CD4-positive, alpha-beta T cell (primary cell): ENCODE data around the gene SFMBT1. TPM values are rescaled to one million over a fixed set of nuclear protein-coding genes. Genes with fewer than 3 reads are reported as not detected.

ENCODE experiments used
- ATAC-seq: fragments of 200-7000 bp; cut with Tn5 transposase; one replicate; pipeline ENCODE4 v1.10.0; 2022; ENCODE audit warnings: mild to moderate bottlenecking; ENCODE audit not compliant: poor library complexity
- CTCF ChIA-PET: fragments of 350-600 bp; sonication (Branson Sonifier 250); formaldehyde crosslinking; loops from one replicate; lab custom pipeline; 2021; ENCODE audit warnings: antibody characterized with exemption, inconsistent platforms; lab: Charles Lee
- POLR2A ChIA-PET: fragments of 350-600 bp; sonication (Branson Sonifier 250); formaldehyde crosslinking; loops from one replicate; lab custom pipeline; 2021; ENCODE audit warnings: antibody characterized with exemption, inconsistent platforms; lab: Charles Lee
- DNase-seq, 14 experiments: peaks; one replicate each; pipeline ENCODE4 v3.0.0-alpha.2; 2013 to 2020; ENCODE audit warnings: mixed read lengths in 2 of 14
- H3K27ac ChIP-seq, 2 donors: one replicate each; pipeline versions ENCODE4 v1.5.1 to v1.7.0; 2013; ENCODE audit warnings: low read length in 2 of 2, low read depth in 1 of 2, mild to moderate bottlenecking in 1 of 2
- H3K27me3 ChIP-seq, 2 experiments: 1 replicate in 1 of 2; 2 replicates in 1 of 2; pipeline versions ENCODE4 v1.6.1 to v1.7.0; 2013; ENCODE audit warnings: low read length in 2 of 2, control low read depth in 1 of 2, mild to moderate bottlenecking in 1 of 2, moderate library complexity in 1 of 2; ENCODE audit not compliant: insufficient read depth in 2 of 2, control insufficient read depth in 1 of 2
- H3K36me3 ChIP-seq: one replicate; pipeline ENCODE4 v1.6.1; 2013; ENCODE audit warnings: low read length, control low read depth; ENCODE audit not compliant: insufficient read depth
- H3K4me1 ChIP-seq: one replicate; pipeline ENCODE4 v1.6.1; 2013; ENCODE audit warnings: low read length, control low read depth; ENCODE audit not compliant: insufficient read depth
- H3K4me3 ChIP-seq: one replicate; pipeline ENCODE4 v1.5.1; 2013; ENCODE audit warnings: mild to moderate bottlenecking, low read length, moderate library complexity
- H3K9me3 ChIP-seq, 2 experiments: 1 replicate in 1 of 2; 2 replicates in 1 of 2; pipeline versions ENCODE4 v1.6.1 to v1.7.0; 2013; ENCODE audit warnings: low read length in 2 of 2, mild to moderate bottlenecking in 2 of 2, control low read depth in 1 of 2, moderate library complexity in 1 of 2; ENCODE audit not compliant: control insufficient read depth in 1 of 2, insufficient read depth in 1 of 2
- H3K27ac Mint-ChIP-seq: one replicate; pipeline ENCODE4 v1.8.0; 2020; ENCODE audit warnings: mixed read lengths
- H3K27me3 Mint-ChIP-seq: one replicate; pipeline ENCODE4 v1.8.0; 2021; ENCODE audit warnings: mixed read lengths
- H3K36me3 Mint-ChIP-seq: one replicate; pipeline ENCODE4 v1.8.0; 2021; ENCODE audit warnings: low read depth, mixed read lengths
- H3K4me1 Mint-ChIP-seq: one replicate; pipeline ENCODE4 v1.8.0; 2021; ENCODE audit warnings: low read depth, mixed read lengths
- H3K4me3 Mint-ChIP-seq: one replicate; pipeline ENCODE4 v1.8.0; 2020; ENCODE audit warnings: mild to moderate bottlenecking, mixed read lengths
- H3K9me3 Mint-ChIP-seq: one replicate; pipeline ENCODE4 v1.8.0; 2020; ENCODE audit warnings: mixed read lengths
- intact Hi-C, 2 experiments: fragments of 100-400 bp; cut with DNase I in 1 of 2; cut with micrococcal nuclease in 1 of 2; formaldehyde crosslinking; loops; one replicate each; pipeline versions ENCODE4 v1.15.1 to v1.9.0; 2023 to 2025; cut with DNase I, micrococcal nuclease
- total RNA-seq, 174 experiments: library from RNA in 2 of 174; stranded (reverse) in 2 of 174; gene quantifications; one replicate each; pipeline ENCODE4 v1.2.3 and lab custom pipeline; 2021 to 2026
- TF ChIP-seq, protein P1 (sequence below): fragments of 200-600 bp; IDR thresholded peaks from one replicate; pipeline ENCODE4 v1.8.0; 2022; ENCODE audit warnings: antibody characterized with exemption, mild to moderate bottlenecking

SFMBT1 gene
- total RNA-seq, 2 experiments from 2014 or later = 54.3 to 55.9 TPM

DNA sequence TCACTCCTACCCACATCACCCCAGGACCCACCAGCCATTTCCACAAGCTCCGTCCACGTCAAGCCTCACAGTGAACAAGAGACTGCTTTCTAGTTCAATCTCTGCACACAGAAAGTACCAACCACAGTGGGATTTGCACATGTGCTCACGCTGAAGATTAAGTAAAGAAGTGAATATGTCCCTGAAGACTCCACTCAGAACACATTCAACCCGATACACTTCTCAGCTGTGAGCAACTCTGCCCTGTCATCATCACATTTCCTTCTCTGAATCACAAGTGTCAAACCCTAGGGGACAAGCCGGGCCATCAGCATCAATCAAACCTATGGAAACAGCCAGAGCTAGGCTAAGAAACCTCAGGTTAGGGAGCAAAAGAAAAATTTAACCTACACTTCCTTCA, 150.5 kb downstream of the SFMBT1 start:
- ChIA-PET CTCF (no interaction called here), POLR2A (no interaction called here)
- TF ChIP-seq, protein P1, sequence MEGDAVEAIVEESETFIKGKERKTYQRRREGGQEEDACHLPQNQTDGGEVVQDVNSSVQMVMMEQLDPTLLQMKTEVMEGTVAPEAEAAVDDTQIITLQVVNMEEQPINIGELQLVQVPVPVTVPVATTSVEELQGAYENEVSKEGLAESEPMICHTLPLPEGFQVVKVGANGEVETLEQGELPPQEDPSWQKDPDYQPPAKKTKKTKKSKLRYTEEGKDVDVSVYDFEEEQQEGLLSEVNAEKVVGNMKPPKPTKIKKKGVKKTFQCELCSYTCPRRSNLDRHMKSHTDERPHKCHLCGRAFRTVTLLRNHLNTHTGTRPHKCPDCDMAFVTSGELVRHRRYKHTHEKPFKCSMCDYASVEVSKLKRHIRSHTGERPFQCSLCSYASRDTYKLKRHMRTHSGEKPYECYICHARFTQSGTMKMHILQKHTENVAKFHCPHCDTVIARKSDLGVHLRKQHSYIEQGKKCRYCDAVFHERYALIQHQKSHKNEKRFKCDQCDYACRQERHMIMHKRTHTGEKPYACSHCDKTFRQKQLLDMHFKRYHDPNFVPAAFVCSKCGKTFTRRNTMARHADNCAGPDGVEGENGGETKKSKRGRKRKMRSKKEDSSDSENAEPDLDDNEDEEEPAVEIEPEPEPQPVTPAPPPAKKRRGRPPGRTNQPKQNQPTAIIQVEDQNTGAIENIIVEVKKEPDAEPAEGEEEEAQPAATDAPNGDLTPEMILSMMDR = no peak
- no peaks in the 10 kb centered on the region for H3K27me3 Mint-ChIP-seq
- Histone ChIP-seq H3K36me3 (peaks cover 5% of the 10 kb centered on the region), H3K4me1 (peaks cover 69% of the 10 kb centered on the region), H3K4me3 (no peak overlapping the region), H3K9me3 (no peaks in the 10 kb centered on the region), H3K27ac (peak overlapping the region in 1 of 2 donors; percentile 31), H3K27me3 (no peaks in the 10 kb centered on the region)
- DNase-seq (peak in 3 of 14 experiments; percentile 15 to 43 (median 19)), ATAC-seq (no peak)
- no peaks in the 10 kb centered on the region for H3K9me3 Mint-ChIP-seq
- intact Hi-C loops = loop anchor here in 1 of 2 experiments (5.0 to 10.0 kb wide), 3 partner anchors 147 to 361 kb away; partner anchors contain the start of genes NT5DC2, TKT and UQCC5
- H3K36me3 Mint-ChIP-seq = peaks cover 5% of the 10 kb centered on the region
- H3K27ac Mint-ChIP-seq = peak overlapping the region; percentile 82
- H3K4me1 Mint-ChIP-seq = peaks cover 70% of the 10 kb centered on the region
- peak overlapping the region; percentile 98 for H3K4me3 Mint-ChIP-seq

DNA sequence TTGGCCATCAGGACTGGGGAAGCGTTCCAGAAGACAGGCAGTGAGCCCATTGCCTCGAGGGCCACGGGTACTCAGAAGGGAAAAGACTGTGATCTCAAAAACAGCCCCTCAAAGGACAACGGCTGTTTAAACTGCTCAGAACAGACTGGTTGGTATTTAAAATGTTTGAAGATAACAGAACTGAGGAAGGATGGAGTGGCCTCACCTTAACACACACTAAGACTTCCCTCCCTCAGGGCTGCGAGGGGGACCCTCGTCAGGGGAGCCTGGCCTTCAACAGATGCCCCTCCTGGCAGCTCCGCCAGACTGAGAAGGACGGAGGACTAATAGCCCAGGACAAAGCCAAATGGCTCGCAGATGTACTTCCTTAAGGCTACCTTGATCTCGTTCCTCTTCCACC, 151.1 kb downstream of the SFMBT1 start:
- ATAC-seq = no peak
- Histone ChIP-seq H3K9me3 (no peaks in the 10 kb centered on the region), H3K36me3 (peaks cover 5% of the 10 kb centered on the region), H3K27me3 (no peaks in the 10 kb centered on the region), H3K4me1 (peaks cover 71% of the 10 kb centered on the region), H3K27ac (no peak overlapping the region), H3K4me3 (no peak overlapping the region)
- TF ChIP-seq, protein P1 = no peak
- peak overlapping the region; percentile 98 for H3K4me3 Mint-ChIP-seq
- no peaks in the 10 kb centered on the region for H3K9me3 Mint-ChIP-seq
- ChIA-PET POLR2A (no interaction called here), CTCF (no interaction called here)
- H3K36me3 Mint-ChIP-seq = peaks cover 11% of the 10 kb centered on the region
- no peak for DNase-seq
- H3K27ac Mint-ChIP-seq = peak overlapping the region; percentile 82
- H3K4me1 Mint-ChIP-seq = peaks cover 76% of the 10 kb centered on the region
- intact Hi-C loops = loop anchor here in 1 of 2 experiments (5.0 to 10.0 kb wide), 3 partner anchors 148 to 360 kb away; partner anchors contain the start of genes NT5DC2, TKT and UQCC5
- H3K27me3 Mint-ChIP-seq = no peaks in the 10 kb centered on the region

DNA sequence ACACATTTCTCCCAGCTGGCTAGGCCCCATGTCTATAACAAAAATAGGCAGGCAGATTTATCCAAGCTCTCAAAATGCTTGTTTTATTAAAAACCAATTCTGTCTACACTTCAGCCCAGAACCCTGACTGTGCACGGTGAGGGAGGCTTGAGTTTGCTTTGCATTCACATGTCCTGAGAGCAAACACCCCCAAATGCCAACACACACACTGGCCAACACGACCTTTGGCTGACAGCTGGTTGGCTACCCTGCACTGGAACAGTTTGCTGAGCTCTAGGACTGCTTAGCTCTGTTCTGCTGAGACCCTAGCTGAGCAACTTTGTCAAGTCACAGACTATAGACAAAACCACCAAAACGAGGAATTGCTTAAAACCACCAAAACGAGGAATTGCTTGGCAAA, 152.2 kb downstream of the SFMBT1 start:
- H3K4me3 ChIP-seq = peak overlapping the region; percentile 45
- peaks cover 71% of the 10 kb centered on the region for H3K4me1 ChIP-seq
- peaks cover 11% of the 10 kb centered on the region for H3K36me3 Mint-ChIP-seq
- intact Hi-C loops = loop anchor here in 1 of 2 experiments (10.0 kb wide), 2 partner anchors 359 to 361 kb away; partner anchors contain the start of genes NT5DC2, TKT and UQCC5
- peaks cover 5% of the 10 kb centered on the region for H3K36me3 ChIP-seq
- H3K27me3 Mint-ChIP-seq = no peaks in the 10 kb centered on the region
- H3K4me3 Mint-ChIP-seq = peak overlapping the region; percentile 88
- H3K4me1 Mint-ChIP-seq = peaks cover 76% of the 10 kb centered on the region
- CTCF ChIA-PET = interaction anchor here (0.8 to 1.3 kb wide), 3 partner anchors 8 to 152 kb away, joined by 3 to 4 read pairs (median 4); partner anchors contain the start of gene SFMBT1
- H3K27ac ChIP-seq = peak overlapping the region; percentile 7 to 75
- POLR2A ChIA-PET = interaction anchor here (1.4 to 1.7 kb wide), 2 partner anchors 10 to 56 kb away, joined by 5 to 7 read pairs; no protein-coding TSS in a partner anchor
- peak overlapping the region; percentile 87 for H3K27ac Mint-ChIP-seq
- no peaks in the 10 kb centered on the region for H3K27me3 ChIP-seq
- no peak for DNase-seq
- ATAC-seq = no peak
- TF ChIP-seq, protein P1 = no peak
- no peaks in the 10 kb centered on the region for H3K9me3 ChIP-seq
- no peaks in the 10 kb centered on the region for H3K9me3 Mint-ChIP-seq
